NCI-H460 (cell line): ENCODE data around the gene KIRREL1. TPM values are rescaled to one million over a fixed set of nuclear protein-coding genes. Genes with fewer than 3 reads are reported as not detected.

Source experiments
- DNase-seq: peaks from one replicate; pipeline ENCODE4 v3.0.0-alpha.2; 2016; ENCODE audit warnings: low read depth; ENCODE audit errors: extremely low read depth
- total RNA-seq: library from RNA; depleted of rRNA; stranded (reverse); fragments of >200 nt; shearing (Covaris generic); gene quantifications from 2 replicates; pipeline ENCODE4 v1.2.3, GENCODE V29; 2014

The KIRREL1 gene
- total RNA-seq, 1 experiment from 2014 or later, result 48.7 TPM

GRCh38 chr1:158099185-158099584 is 105.7 kb downstream of the KIRREL1 start:
- DNase-seq, result no peak

GRCh38 chr1:158100498-158100897 is 107.1 kb downstream of the KIRREL1 start:
- no peak for DNase-seq

GRCh38 chr1:158101455-158101854 is 108.0 kb downstream of the KIRREL1 start:
- no peak for DNase-seq

GRCh38 chr1:158101927-158102326 is 108.5 kb downstream of the KIRREL1 start:
- peak; percentile 54 for DNase-seq

- DNase-seq, result no peak
These were observed 109.6 kb downstream of the KIRREL1 start for GRCh38 chr1:158102881-158103674.

GRCh38 chr1:158103861-158104522 is 110.5 kb downstream of the KIRREL1 start:
- no peak for DNase-seq

GRCh38 chr1:158104891-158105290 is 111.4 kb downstream of the KIRREL1 start:
- no peak for DNase-seq

- no peak for DNase-seq
These were observed 112.1 kb downstream of the KIRREL1 start for GRCh38 chr1:158105352-158106095.

GRCh38 chr1:158107916-158108315 is 114.5 kb downstream of the KIRREL1 start:
- no peak for DNase-seq

- peak; percentile 33 for DNase-seq
These were observed 119.7 kb downstream of the KIRREL1 start for GRCh38 chr1:158112994-158113758.

- DNase-seq, result no peak
These were observed 120.3 kb downstream of the KIRREL1 start for GRCh38 chr1:158113759-158114127.

GRCh38 chr1:158115126-158115525 is 121.7 kb downstream of the KIRREL1 start:
- DNase-seq, result no peak

GRCh38 chr1:158116311-158117167 is 123.1 kb downstream of the KIRREL1 start:
- no peak for DNase-seq

GRCh38 chr1:158117854-158118704 is 124.6 kb downstream of the KIRREL1 start:
- DNase-seq, result peak; percentile 46

GRCh38 chr1:158118713-158119402 is 125.4 kb downstream of the KIRREL1 start:
- DNase-seq, result no peak

GRCh38 chr1:158119976-158120653 is 126.7 kb downstream of the KIRREL1 start:
- no peak for DNase-seq

- peak; percentile 63 for DNase-seq
These were observed 128.3 kb downstream of the KIRREL1 start for GRCh38 chr1:158121604-158122254.
